ENCODE data around the gene CTSC.

DNA sequence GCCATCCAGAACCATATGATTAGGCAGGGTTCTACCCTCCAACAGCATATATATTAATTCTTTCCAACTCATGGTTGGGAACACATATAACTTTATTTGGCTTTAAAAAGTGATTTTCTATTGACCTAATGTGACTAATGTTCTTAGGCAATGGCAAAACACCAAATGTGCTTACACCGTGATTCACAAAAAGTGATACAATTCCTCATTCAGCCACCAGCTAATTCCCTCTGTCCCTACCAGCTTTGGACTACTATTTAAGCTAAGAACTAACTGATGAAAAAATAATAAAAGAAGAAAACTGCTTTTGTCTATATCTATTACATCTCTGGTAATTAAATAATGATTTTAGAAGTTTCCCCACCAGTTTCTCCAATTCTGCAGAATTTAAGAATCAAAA is 4.7 kb downstream of the CTSC start:
- TF ChIP-seq, protein P1, sequence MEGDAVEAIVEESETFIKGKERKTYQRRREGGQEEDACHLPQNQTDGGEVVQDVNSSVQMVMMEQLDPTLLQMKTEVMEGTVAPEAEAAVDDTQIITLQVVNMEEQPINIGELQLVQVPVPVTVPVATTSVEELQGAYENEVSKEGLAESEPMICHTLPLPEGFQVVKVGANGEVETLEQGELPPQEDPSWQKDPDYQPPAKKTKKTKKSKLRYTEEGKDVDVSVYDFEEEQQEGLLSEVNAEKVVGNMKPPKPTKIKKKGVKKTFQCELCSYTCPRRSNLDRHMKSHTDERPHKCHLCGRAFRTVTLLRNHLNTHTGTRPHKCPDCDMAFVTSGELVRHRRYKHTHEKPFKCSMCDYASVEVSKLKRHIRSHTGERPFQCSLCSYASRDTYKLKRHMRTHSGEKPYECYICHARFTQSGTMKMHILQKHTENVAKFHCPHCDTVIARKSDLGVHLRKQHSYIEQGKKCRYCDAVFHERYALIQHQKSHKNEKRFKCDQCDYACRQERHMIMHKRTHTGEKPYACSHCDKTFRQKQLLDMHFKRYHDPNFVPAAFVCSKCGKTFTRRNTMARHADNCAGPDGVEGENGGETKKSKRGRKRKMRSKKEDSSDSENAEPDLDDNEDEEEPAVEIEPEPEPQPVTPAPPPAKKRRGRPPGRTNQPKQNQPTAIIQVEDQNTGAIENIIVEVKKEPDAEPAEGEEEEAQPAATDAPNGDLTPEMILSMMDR (IDR thresholded peaks at IDR 0.05), result no peak
- TF ChIP-seq POLR2A (IDR thresholded peaks at IDR 0.05), result no peak
